ENCODE data around the gene CYP19A1. TPM values are rescaled to one million over a fixed set of nuclear protein-coding genes. Genes with fewer than 3 reads are reported as not detected.

The CYP19A1 gene
- polyA plus RNA-seq, 3 donors = 0.28 to 2.7 (median 0.93) TPM

Other genes with a start within 250 kb of the CYP19A1 start
- gene TNFAIP8L3, start 243.7 kb downstream of the CYP19A1 start, polyA plus RNA-seq = 10 to 100 TPM in 1 of 3 donors, 1 to 10 TPM in 1, under 1 TPM in 1; 0.72 to 17.5 (median 3.5) TPM
- gene GLDN, start 3.1 kb upstream of the CYP19A1 start, polyA plus RNA-seq = 1 to 10 TPM in 2 of 3 donors, under 1 TPM in 1; 0.54 to 6.6 (median 2.5) TPM

All from adipose tissue (tissue), 3 donors.